IMR-90 (cell line): ENCODE measurements around the gene TCP1. TPM values are rescaled to one million over a fixed set of nuclear protein-coding genes. Genes with fewer than 3 reads are reported as not detected.

Source experiments
- ATAC-seq: fragments of 200-7000 bp; cut with Tn5 transposase; 2 replicates; pipeline ENCODE4 v1.9.1; 2020; ENCODE audit warnings: low read depth, mild to moderate bottlenecking, moderate library complexity
- BruUV-seq: library from RNA; stranded (reverse); fragments of 400-500 nt; replicated peaks from 2 replicates; lab custom pipeline; 2021; lab: Mats Ljungman, UMichigan
- CTCF ChIA-PET: fragments of 300-600 bp; formaldehyde crosslinking; extraction: SDS; loops from one replicate; lab custom pipeline; 2021; ENCODE audit warnings: antibody characterized with exemption; lab: Yijun Ruan, JAX
- POLR2A ChIA-PET: fragments of 300-600 bp; sonication (Branson Sonifier 250); formaldehyde crosslinking; loops from one replicate; lab custom pipeline; 2022; ENCODE audit warnings: antibody characterized with exemption; ENCODE audit not compliant: unreplicated experiment; lab: Charles Lee
- DNase-seq: peaks from one replicate; pipeline ENCODE4 v3.0.0; 2013
- H2AFZ ChIP-seq: replicated peaks from 2 replicates; pipeline ENCODE3; 2013; ENCODE audit warnings: low read length, mild to moderate bottlenecking; ENCODE audit not compliant: poor library complexity
- H2AK5ac ChIP-seq: 2 replicates; pipeline ENCODE4 v1.6.1; 2013; ENCODE audit warnings: low read depth, low read length, inconsistent platforms
- H2AK9ac ChIP-seq: replicated peaks from 2 replicates; pipeline ENCODE3; 2013; ENCODE audit warnings: mild to moderate bottlenecking, low read depth, low read length, moderate library complexity; ENCODE audit not compliant: poor library complexity
- H2BK120ac ChIP-seq: 2 replicates; pipeline ENCODE4 v1.6.1; 2013; ENCODE audit warnings: low read depth, low read length, inconsistent platforms
- H2BK15ac ChIP-seq: 3 replicates; pipeline ENCODE4 v1.6.1; 2013; ENCODE audit warnings: low read depth, low read length, inconsistent platforms
- H2BK20ac ChIP-seq: 2 replicates; pipeline ENCODE4 v1.6.1; 2013; ENCODE audit warnings: low read depth, mild to moderate bottlenecking, inconsistent platforms, low read length, moderate library complexity
- H2BK5ac ChIP-seq: 2 replicates; pipeline ENCODE4 v1.6.1; 2013; ENCODE audit warnings: mild to moderate bottlenecking, low read depth, low read length, inconsistent platforms; ENCODE audit not compliant: poor library complexity, severe bottlenecking
- H3K14ac ChIP-seq: replicated peaks from 2 replicates; pipeline ENCODE4 v1.6.1; 2013; ENCODE audit warnings: low read depth, low read length, inconsistent platforms
- H3K18ac ChIP-seq: 2 replicates; pipeline ENCODE4 v1.6.1; 2013; ENCODE audit warnings: low read depth, low read length, control low read depth
- H3K23ac ChIP-seq: 2 replicates; pipeline ENCODE4 v1.6.1; 2013; ENCODE audit warnings: low read depth, low read length, inconsistent platforms
- H3K27ac ChIP-seq: 2 replicates; pipeline ENCODE4 v1.5.1; 2013; ENCODE audit warnings: mild to moderate bottlenecking, control low read depth, low read length; ENCODE audit not compliant: insufficient read depth
- H3K27me3 ChIP-seq: 2 replicates; pipeline ENCODE4 v1.6.1; 2013; ENCODE audit warnings: low read length; ENCODE audit not compliant: control insufficient read depth, insufficient read depth
- H3K36me3 ChIP-seq: 2 replicates; pipeline ENCODE4 v1.6.1; 2013; ENCODE audit warnings: low read length, mixed read lengths; ENCODE audit not compliant: control insufficient read depth, insufficient read depth
- H3K4ac ChIP-seq: 2 replicates; pipeline ENCODE4 v1.6.1; 2013; ENCODE audit warnings: low read depth, low read length, inconsistent platforms
- H3K4me1 ChIP-seq: 2 replicates; pipeline ENCODE4 v1.6.1; 2013; ENCODE audit warnings: low read length, mixed read lengths; ENCODE audit not compliant: control insufficient read depth, insufficient read depth
- H3K4me2 ChIP-seq: 2 replicates; pipeline ENCODE4 v1.6.1; 2013; ENCODE audit warnings: low read depth, mild to moderate bottlenecking, control low read depth, low read length, moderate library complexity
- H3K4me3 ChIP-seq: 2 replicates; pipeline ENCODE4 v1.5.1; 2013; ENCODE audit warnings: low read depth, mild to moderate bottlenecking, control low read depth, low read length, moderate library complexity; ENCODE audit not compliant: insufficient read depth
- H3K56ac ChIP-seq: 2 replicates; pipeline ENCODE4 v1.6.1; 2013; ENCODE audit warnings: low read length, inconsistent platforms; ENCODE audit not compliant: insufficient read depth; ENCODE audit errors: extremely low read depth
- H3K79me1 ChIP-seq, 2 experiments: 2 replicates each; pipeline ENCODE4 v1.6.1; 2013; ENCODE audit warnings: low read length in 2 of 2, inconsistent platforms in 1 of 2, low read depth in 1 of 2
- H3K9ac ChIP-seq: 2 replicates; pipeline ENCODE4 v1.6.1; 2013; ENCODE audit warnings: low read depth, low read length, control low read depth
- H3K9me1 ChIP-seq: 2 replicates; pipeline ENCODE4 v1.6.1; 2013; ENCODE audit warnings: low read length, inconsistent platforms; ENCODE audit not compliant: insufficient read depth
- H3K9me3 ChIP-seq: 2 replicates; pipeline ENCODE4 v1.6.1; 2013; ENCODE audit warnings: low read length; ENCODE audit not compliant: control insufficient read depth, insufficient read depth
- H4K20me1 ChIP-seq: 2 replicates; pipeline ENCODE4 v1.6.1; 2013; ENCODE audit warnings: low read length, inconsistent platforms; ENCODE audit not compliant: insufficient read depth
- H4K5ac ChIP-seq: 2 replicates; pipeline ENCODE4 v1.6.1; 2013; ENCODE audit warnings: mild to moderate bottlenecking, low read depth, low read length, control low read depth
- H4K8ac ChIP-seq, 2 experiments: 2 replicates each; pipeline ENCODE4 v1.6.1; 2013; ENCODE audit warnings: low read depth in 2 of 2, low read length in 2 of 2, control low read depth in 1 of 2, inconsistent platforms in 1 of 2
- H4K91ac ChIP-seq: 2 replicates; pipeline ENCODE4 v1.6.1; 2013; ENCODE audit warnings: low read depth, low read length, inconsistent platforms; ENCODE audit not compliant: insufficient read depth
- SMC3 ChIP-seq: fragments of 150-350 bp; IDR thresholded peaks from 2 replicates; pipeline ENCODE4 v1.6.1; 2016; ENCODE audit warnings: low read depth, mild to moderate bottlenecking, antibody characterized with exemption, low read length, moderate library complexity
- dilution Hi-C: fragments of 300-500 bp; cut with HindIII; formaldehyde crosslinking; loops from one replicate; pipeline ENCODE4 v1.14.3; 2018; ENCODE audit warnings: low sequenced_read_pairs; ENCODE audit not compliant: unreplicated experiment
- in situ Hi-C: fragments of 300-500 bp; cut with MboI; formaldehyde crosslinking; loops from 3 replicates; pipeline ENCODE4 v1.14.3; 2019; ENCODE audit warnings: low sequenced_read_pairs, inconsistent platforms, mixed read lengths
- intact Hi-C: fragments of 100-400 bp; cut with micrococcal nuclease; formaldehyde crosslinking; loops from 2 replicates; pipeline ENCODE4 v1.10.0; 2022
- polyA plus RNA-seq, 3 experiments: library from polyadenylated mRNA; depleted of rRNA; stranded (reverse); fragments of >200 nt; gene quantifications; 2 replicates each; pipeline ENCODE4 v1.2.3, GENCODE V29; 2012; ENCODE audit warnings: low replicate concordance in 1 of 3
- total RNA-seq: library from RNA; depleted of rRNA; stranded (reverse); fragments of >200 nt; gene quantifications from 2 replicates; pipeline ENCODE4 v1.2.3, GENCODE V29; 2012

The TCP1 gene
- total and polyA plus RNA-seq, 2 of the 4 experiments (the other 2 are of a cell fraction), result 119 to 576 TPM

DNA sequence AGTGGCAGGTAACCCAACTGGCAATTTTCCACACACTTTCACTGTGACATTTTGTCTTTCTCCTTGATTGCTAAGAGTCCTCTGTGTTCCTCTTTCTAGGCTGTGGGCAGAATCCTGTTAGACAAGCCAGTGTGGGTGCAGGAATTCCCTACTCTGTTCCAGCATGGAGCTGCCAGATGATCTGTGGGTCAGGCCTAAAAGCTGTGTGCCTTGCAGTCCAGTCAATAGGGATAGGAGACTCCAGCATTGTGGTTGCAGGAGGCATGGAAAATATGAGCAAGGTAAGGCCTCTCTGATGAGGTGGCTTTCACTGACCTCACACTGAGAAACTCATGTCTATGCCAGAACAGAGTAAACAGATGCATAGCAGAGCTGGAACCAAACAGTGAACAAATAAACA, 22.5 kb downstream of the TCP1 start:
- Histone ChIP-seq H3K36me3 (peaks cover 27% of the 10 kb centered on the region), H3K18ac (no peak overlapping the region), H3K9me3 (no peaks in the 10 kb centered on the region), H2AK9ac (no peak overlapping the region), H3K23ac (no peak overlapping the region), H3K9me1 (peaks cover 7% of the 10 kb centered on the region), H3K14ac (no peak overlapping the region; the same call in 1 of the 2 replicates), H3K4me3 (no peak overlapping the region), H4K20me1 (no peaks in the 10 kb centered on the region), H3K9ac (no peak overlapping the region), H4K8ac (no peak overlapping the region), H3K4ac (no peak overlapping the region), H2BK120ac (no peak overlapping the region), H3K27me3 (no peaks in the 10 kb centered on the region), H2BK20ac (no peak overlapping the region), H3K56ac (no peak overlapping the region), H2BK5ac (no peak overlapping the region), H2AK5ac (no peak overlapping the region), H2BK15ac (no peak overlapping the region), H4K5ac (no peak overlapping the region), H3K4me2 (no peak overlapping the region), H3K79me1 (peaks cover 0 to 13% of the 10 kb centered on the region in 2 experiments), H3K27ac (no peak overlapping the region), H2AFZ (no peak overlapping the region), H3K4me1 (peaks cover 7% of the 10 kb centered on the region), H4K91ac (no peak overlapping the region)
- BruUV-seq, result no TSS peak
- peak; percentile 72 for DNase-seq
- TF ChIP-seq SMC3, result no peak
- ChIA-PET CTCF (no interaction called here), POLR2A (no interaction called here)
- peak; percentile 8; the same call in 1 of the 2 replicates for ATAC-seq
- intact Hi-C loops, result no loop called here
- in situ Hi-C loops, result loop anchor here (10.0 kb wide), 1 partner anchor 72 kb away; the partner anchor contains the start of gene SOD2
- dilution Hi-C loops, result no loop called here
